Mesendoderm (in vitro differentiated cells): ENCODE measurements around the gene CLSTN1.
A peak's percentile ranks its signal among the peaks of the same experiment; 100 is the strongest.

Experiments
- DNase-seq: peaks from one replicate; pipeline ENCODE4 v3.0.0; 2013
- H2AK5ac ChIP-seq: 2 replicates; pipeline ENCODE4 v1.6.1; 2013; ENCODE audit warnings: low read length, inconsistent platforms
- H2BK120ac ChIP-seq: 2 replicates; pipeline ENCODE4 v1.6.1; 2013; ENCODE audit warnings: low read depth, mild to moderate bottlenecking, low read length, moderate library complexity, mixed read lengths
- H2BK15ac ChIP-seq: replicated peaks from 2 replicates; pipeline ENCODE4 v1.6.1; 2013; ENCODE audit warnings: low read depth, mild to moderate bottlenecking, moderate library complexity
- H2BK5ac ChIP-seq: 2 replicates; pipeline ENCODE4 v1.6.1; 2013; ENCODE audit warnings: low read length, inconsistent platforms
- H3K18ac ChIP-seq: 2 replicates; pipeline ENCODE4 v1.6.1; 2013; ENCODE audit warnings: mild to moderate bottlenecking, low read length, mixed read lengths
- H3K23ac ChIP-seq: one replicate; pipeline ENCODE4 v1.6.1; 2013; ENCODE audit warnings: low read length
- H3K27ac ChIP-seq: 2 replicates; pipeline ENCODE4 v1.5.1; 2013; ENCODE audit warnings: low read depth, mild to moderate bottlenecking, inconsistent platforms, low read length, moderate library complexity
- H3K27me3 ChIP-seq: 2 replicates; pipeline ENCODE4 v1.6.1; 2013; ENCODE audit warnings: low read length, control low read depth, mild to moderate bottlenecking, inconsistent platforms; ENCODE audit not compliant: insufficient read depth, poor library complexity
- H3K36me3 ChIP-seq: 2 replicates; pipeline ENCODE4 v1.6.1; 2013; ENCODE audit warnings: low read length, inconsistent platforms; ENCODE audit not compliant: control insufficient read depth, insufficient read depth
- H3K4ac ChIP-seq: one replicate; pipeline ENCODE4 v1.6.1; 2013; ENCODE audit warnings: low read depth, mild to moderate bottlenecking, low read length, moderate library complexity
- H3K4me1 ChIP-seq: 2 replicates; pipeline ENCODE4 v1.6.1; 2013; ENCODE audit warnings: low read depth, low read length, inconsistent platforms; ENCODE audit not compliant: control insufficient read depth
- H3K4me2 ChIP-seq: 2 replicates; pipeline ENCODE4 v1.6.1; 2013; ENCODE audit warnings: low read length
- H3K4me3 ChIP-seq: 2 replicates; pipeline ENCODE4 v1.5.1; 2013; ENCODE audit warnings: mild to moderate bottlenecking, low read length
- H3K56ac ChIP-seq: one replicate; pipeline ENCODE4 v1.6.1; 2013; ENCODE audit warnings: low read length
- H3K79me1 ChIP-seq: 2 replicates; pipeline ENCODE4 v1.6.1; 2013; ENCODE audit warnings: low read length, inconsistent platforms
- H3K79me2 ChIP-seq: 2 replicates; pipeline ENCODE4 v1.6.1; 2013; ENCODE audit warnings: mild to moderate bottlenecking, low read length; ENCODE audit not compliant: control insufficient read depth, insufficient read depth
- H3K9ac ChIP-seq: 2 replicates; pipeline ENCODE4 v1.6.1; 2013; ENCODE audit warnings: low read length, inconsistent platforms
- H4K5ac ChIP-seq: one replicate; pipeline ENCODE4 v1.6.1; 2013; ENCODE audit warnings: low read length
- H4K8ac ChIP-seq: one replicate; pipeline ENCODE4 v1.6.1; 2013; ENCODE audit warnings: low read depth, mild to moderate bottlenecking, control low read depth, low read length, moderate library complexity
- WGBS: extraction: QIAGEN DNeasy Blood & Tissue Kit; methylation state at CpG from one replicate; pipeline ENCODE4 v1.1.7; 2013; ENCODE audit warnings: low lambda C conversion rate, missing lambda C conversion rate; ENCODE audit not compliant: insufficient coverage; ENCODE audit errors: extremely low coverage; 5-methylcytosine and 5-hydroxymethylcytosine counted together

CLSTN1 gene

GRCh38 chr1:9840176-9840575 is 16.4 kb upstream of the CLSTN1 start:
- Histone ChIP-seq H2BK120ac (no peak overlapping the region), H3K79me2 (no peaks in the 10 kb centered on the region), H3K4ac (no peak overlapping the region), H2AK5ac (no peak overlapping the region), H4K5ac (no peak overlapping the region), H3K4me1 (no peaks in the 10 kb centered on the region), H3K56ac (no peak overlapping the region), H3K23ac (no peak overlapping the region), H3K9ac (no peak overlapping the region), H3K79me1 (no peaks in the 10 kb centered on the region), H3K27ac (no peak overlapping the region), H2BK5ac (no peak overlapping the region), H2BK15ac (no peak overlapping the region), H3K4me3 (no peak overlapping the region), H4K8ac (no peak overlapping the region), H3K4me2 (no peak overlapping the region), H3K18ac (no peak overlapping the region), H3K27me3 (no peaks in the 10 kb centered on the region), H3K36me3 (no peaks in the 10 kb centered on the region)
- no CpG with 5 or more reads among the region's 3 CpGs for WGBS
- DNase-seq, result no peak

- no peak overlapping the region for H4K8ac ChIP-seq
- H4K5ac ChIP-seq, result no peak overlapping the region
- no peak overlapping the region for H2BK5ac ChIP-seq
- H3K36me3 ChIP-seq, result no peaks in the 10 kb centered on the region
- no peak overlapping the region for H3K56ac ChIP-seq
- no peak overlapping the region for H3K9ac ChIP-seq
- no peak overlapping the region for H2BK15ac ChIP-seq
- H3K27ac ChIP-seq, result no peak overlapping the region
- H2BK120ac ChIP-seq, result no peak overlapping the region
- no peak overlapping the region for H3K4me2 ChIP-seq
- no CpG with 5 or more reads among the region's 10 CpGs for WGBS
- H3K4me3 ChIP-seq, result no peak overlapping the region
- no peak overlapping the region for H2AK5ac ChIP-seq
- no peaks in the 10 kb centered on the region for H3K79me2 ChIP-seq
- no peak for DNase-seq
- no peaks in the 10 kb centered on the region for H3K4me1 ChIP-seq
- no peak overlapping the region for H3K23ac ChIP-seq
- H3K18ac ChIP-seq, result no peak overlapping the region
- H3K79me1 ChIP-seq, result no peaks in the 10 kb centered on the region
- no peak overlapping the region for H3K4ac ChIP-seq
- H3K27me3 ChIP-seq, result no peaks in the 10 kb centered on the region
These were observed 15.2 kb upstream of the CLSTN1 start for GRCh38 chr1:9838946-9839345.

- no peak overlapping the region for H3K4me2 ChIP-seq
- H3K4ac ChIP-seq, result no peak overlapping the region
- H3K18ac ChIP-seq, result no peak overlapping the region
- H3K27ac ChIP-seq, result no peak overlapping the region
- H3K79me2 ChIP-seq, result no peaks in the 10 kb centered on the region
- DNase-seq, result no peak
- H3K4me1 ChIP-seq, result no peaks in the 10 kb centered on the region
- no peak overlapping the region for H2AK5ac ChIP-seq
- H3K23ac ChIP-seq, result no peak overlapping the region
- no peak overlapping the region for H2BK15ac ChIP-seq
- no peak overlapping the region for H4K8ac ChIP-seq
- H3K36me3 ChIP-seq, result no peaks in the 10 kb centered on the region
- no peak overlapping the region for H2BK5ac ChIP-seq
- H3K9ac ChIP-seq, result no peak overlapping the region
- H3K27me3 ChIP-seq, result no peaks in the 10 kb centered on the region
- H4K5ac ChIP-seq, result no peak overlapping the region
- H3K79me1 ChIP-seq, result no peaks in the 10 kb centered on the region
- H3K56ac ChIP-seq, result no peak overlapping the region
- H2BK120ac ChIP-seq, result no peak overlapping the region
- no CpG with 5 or more reads among the region's 5 CpGs for WGBS
- no peak overlapping the region for H3K4me3 ChIP-seq
These were observed 12.8 kb upstream of the CLSTN1 start for GRCh38 chr1:9836632-9836960.

- no peak overlapping the region for H3K4me2 ChIP-seq
- no peak overlapping the region for H3K27ac ChIP-seq
- H3K56ac ChIP-seq, result peak overlapping the region; percentile 72
- H3K4ac ChIP-seq, result no peak overlapping the region
- H3K4me3 ChIP-seq, result no peak overlapping the region
- peak overlapping the region; percentile 22 for H3K9ac ChIP-seq
- no peaks in the 10 kb centered on the region for H3K4me1 ChIP-seq
- H3K23ac ChIP-seq, result no peak overlapping the region
- no peak overlapping the region for H2BK120ac ChIP-seq
- no peak overlapping the region for H3K18ac ChIP-seq
- no peaks in the 10 kb centered on the region for H3K27me3 ChIP-seq
- H3K79me2 ChIP-seq, result no peaks in the 10 kb centered on the region
- peak; percentile 80 for DNase-seq
- H2BK15ac ChIP-seq, result no peak overlapping the region
- H3K79me1 ChIP-seq, result no peaks in the 10 kb centered on the region
- no peaks in the 10 kb centered on the region for H3K36me3 ChIP-seq
- H2AK5ac ChIP-seq, result no peak overlapping the region
- H4K5ac ChIP-seq, result no peak overlapping the region
- H2BK5ac ChIP-seq, result no peak overlapping the region
- no CpG with 5 or more reads among the region's 15 CpGs for WGBS
- H4K8ac ChIP-seq, result no peak overlapping the region
These were observed 12.2 kb upstream of the CLSTN1 start for GRCh38 chr1:9835758-9836631.

GRCh38 chr1:9835404-9835757 is 11.6 kb upstream of the CLSTN1 start:
- Histone ChIP-seq H3K79me2 (no peaks in the 10 kb centered on the region), H2AK5ac (no peak overlapping the region), H3K79me1 (no peaks in the 10 kb centered on the region), H3K56ac (peak overlapping the region; percentile 34), H3K4ac (no peak overlapping the region), H4K5ac (no peak overlapping the region), H2BK15ac (no peak overlapping the region), H3K4me1 (no peaks in the 10 kb centered on the region), H2BK5ac (no peak overlapping the region), H4K8ac (no peak overlapping the region), H3K23ac (no peak overlapping the region), H3K27me3 (no peaks in the 10 kb centered on the region), H2BK120ac (no peak overlapping the region), H3K4me3 (no peak overlapping the region), H3K27ac (no peak overlapping the region), H3K18ac (no peak overlapping the region), H3K36me3 (no peaks in the 10 kb centered on the region), H3K9ac (peak overlapping the region; percentile 4), H3K4me2 (no peak overlapping the region)
- DNase-seq, result no peak
- WGBS, result no CpG with 5 or more reads among the region's 9 CpGs

- Histone ChIP-seq H3K23ac (no peak overlapping the region), H3K4me2 (no peak overlapping the region), H2AK5ac (no peak overlapping the region), H2BK15ac (no peak overlapping the region), H3K18ac (no peak overlapping the region), H3K56ac (no peak overlapping the region), H4K8ac (no peak overlapping the region), H3K4me1 (no peaks in the 10 kb centered on the region), H3K36me3 (no peaks in the 10 kb centered on the region), H4K5ac (no peak overlapping the region), H3K4me3 (no peak overlapping the region), H3K79me1 (no peaks in the 10 kb centered on the region), H3K4ac (no peak overlapping the region), H3K27me3 (no peaks in the 10 kb centered on the region), H3K27ac (no peak overlapping the region), H2BK120ac (no peak overlapping the region), H3K79me2 (no peaks in the 10 kb centered on the region), H3K9ac (no peak overlapping the region), H2BK5ac (no peak overlapping the region)
- no CpG with 5 or more reads among the region's 3 CpGs for WGBS
- no peak for DNase-seq
These were observed 9.9 kb upstream of the CLSTN1 start for GRCh38 chr1:9833632-9834031.
